Gastrocnemius medialis (tissue), 4 donors: ENCODE results near the gene SDK2. TPM values are rescaled to one million over a fixed set of nuclear protein-coding genes. Genes with fewer than 3 reads are reported as not detected.

Experiments used
- ATAC-seq, 2 donors: fragments of 150-250 bp; one replicate each; pipeline ENCODE4 v1.9.1; 2016
- DNase-seq, 2 donors: peaks; one replicate each; pipeline ENCODE4 v3.0.0-alpha.2; 2019
- H3K27ac ChIP-seq, 4 donors: fragments of 200-600 bp; sonication (generic); 1 replicate in 1 of 4; 2 replicates in 3 of 4; pipeline ENCODE4 v1.5.1; 2016 to 2018; ENCODE audit warnings: mild to moderate bottlenecking in 2 of 4, moderate library complexity in 1 of 4
- H3K27me3 ChIP-seq, 3 donors: fragments of 200-600 bp; sonication (generic) in 2 of 3; 1 replicate in 1 of 3; 2 replicates in 2 of 3; pipeline versions ENCODE4 v1.5.1 to v1.6.0; 2016 to 2019; ENCODE audit warnings: mild to moderate bottlenecking in 1 of 3, moderate library complexity in 1 of 3
- H3K36me3 ChIP-seq, 2 donors: fragments of 200-600 bp; sonication (generic) in 1 of 2; one replicate each; pipeline ENCODE4 v1.5.1; 2017 to 2018
- H3K4me1 ChIP-seq, 2 donors: fragments of 200-600 bp; sonication (generic) in 1 of 2; one replicate each; pipeline ENCODE4 v1.5.1; 2016 to 2017; ENCODE audit warnings: mild to moderate bottlenecking in 2 of 2
- H3K4me3 ChIP-seq, 4 donors: fragments of 200-600 bp; sonication (generic) in 3 of 4; 1 replicate in 1 of 4; 2 replicates in 3 of 4; pipeline ENCODE4 v1.5.1; 2016 to 2019; ENCODE audit warnings: mild to moderate bottlenecking in 2 of 4
- H3K9me3 ChIP-seq, 3 donors: fragments of 200-600 bp; sonication (generic) in 2 of 3; 1 replicate in 1 of 3; 2 replicates in 2 of 3; pipeline ENCODE4 v1.5.1; 2016 to 2019
- POLR2A ChIP-seq, 2 donors: fragments of 450-650 bp; IDR thresholded peaks; one replicate each; pipeline ENCODE4 v1.6.1; 2017; ENCODE audit warnings: antibody characterized with exemption in 2 of 2, mild to moderate bottlenecking in 2 of 2, moderate library complexity in 2 of 2
- in situ Hi-C, 4 donors: fragments of 200-750 bp; cut with MboI; loops; one replicate each; pipeline versions ENCODE4 v1.15.0 to v1.8.0; 2017; ENCODE audit warnings: low sequenced_read_pairs in 4 of 4
- intact Hi-C: fragments of 100-400 bp; cut with DNase I; formaldehyde crosslinking; loops from one replicate; pipeline ENCODE4 v1.15.1; 2023; ENCODE audit warnings: low total_unique reads
- total RNA-seq, 4 donors: library from RNA; depleted of rRNA; stranded (reverse); fragments of >200 nt; gene quantifications; one replicate each; pipeline versions ENCODE4 v1.1.0 to v1.2.3, GENCODE V29; 2016
- TF ChIP-seq, protein P1 (sequence below), 5 experiments: fragments of 450-650 bp in 3 of 5; fragments of 200-600 bp in 2 of 5; sonication (generic) in 2 of 5; IDR thresholded peaks in 4 of 5; conservative IDR thresholded peaks in 1 of 5; 1 replicate in 4 of 5; 2 replicates in 1 of 5; pipeline ENCODE4 v1.5.1; 2016 to 2019; ENCODE audit warnings: antibody characterized with exemption in 5 of 5, mild to moderate bottlenecking in 3 of 5, moderate library complexity in 3 of 5

SDK2 gene
- total RNA-seq, 4 donors from 2014 or later: 0.02 to 0.31 (median 0.13) TPM

DNA sequence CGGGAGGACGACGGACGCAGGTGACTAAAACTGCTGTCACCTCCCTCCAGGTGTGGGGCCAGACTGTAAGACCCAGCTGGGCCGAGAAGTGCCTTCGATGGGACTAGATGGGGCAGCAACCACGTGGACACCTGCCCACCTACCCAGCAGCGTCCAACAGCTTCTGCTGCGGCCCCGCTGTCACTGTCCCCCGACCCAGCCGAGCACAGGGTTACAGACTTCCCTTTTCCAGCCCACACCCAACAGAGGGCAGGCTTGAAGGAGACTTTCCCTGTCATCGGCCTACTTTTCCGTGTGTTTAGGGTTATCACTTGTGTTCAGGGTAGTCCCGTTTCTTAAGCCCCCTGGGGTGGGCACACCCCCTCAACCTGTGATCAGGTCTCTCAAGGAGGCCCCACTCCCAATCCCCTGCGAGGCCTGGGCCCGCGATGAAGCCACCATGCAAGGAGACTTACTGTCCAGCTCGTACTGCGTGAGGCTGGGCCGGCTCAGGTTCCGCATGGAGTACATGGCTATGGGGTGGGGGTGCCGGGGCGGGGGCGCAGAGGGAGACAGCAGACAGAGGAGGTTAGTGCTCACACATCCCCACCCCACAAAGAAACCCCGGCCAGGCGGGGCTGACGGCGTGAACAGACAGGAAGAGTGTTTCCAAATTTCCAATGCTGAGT lies 263.7 kb downstream of the SDK2 start:
- no peaks in the 10 kb centered on the region for H3K36me3 ChIP-seq
- H3K4me3 ChIP-seq: no peak overlapping the region
- no peak overlapping the region for H3K27ac ChIP-seq
- in situ Hi-C loops (no loop called here), intact Hi-C loops (no loop called here)
- DNase-seq: no peak
- H3K4me1 ChIP-seq: no peaks in the 10 kb centered on the region
- no peak for TF ChIP-seq POLR2A (IDR thresholded peaks at IDR 0.05)
- TF ChIP-seq, protein P1, sequence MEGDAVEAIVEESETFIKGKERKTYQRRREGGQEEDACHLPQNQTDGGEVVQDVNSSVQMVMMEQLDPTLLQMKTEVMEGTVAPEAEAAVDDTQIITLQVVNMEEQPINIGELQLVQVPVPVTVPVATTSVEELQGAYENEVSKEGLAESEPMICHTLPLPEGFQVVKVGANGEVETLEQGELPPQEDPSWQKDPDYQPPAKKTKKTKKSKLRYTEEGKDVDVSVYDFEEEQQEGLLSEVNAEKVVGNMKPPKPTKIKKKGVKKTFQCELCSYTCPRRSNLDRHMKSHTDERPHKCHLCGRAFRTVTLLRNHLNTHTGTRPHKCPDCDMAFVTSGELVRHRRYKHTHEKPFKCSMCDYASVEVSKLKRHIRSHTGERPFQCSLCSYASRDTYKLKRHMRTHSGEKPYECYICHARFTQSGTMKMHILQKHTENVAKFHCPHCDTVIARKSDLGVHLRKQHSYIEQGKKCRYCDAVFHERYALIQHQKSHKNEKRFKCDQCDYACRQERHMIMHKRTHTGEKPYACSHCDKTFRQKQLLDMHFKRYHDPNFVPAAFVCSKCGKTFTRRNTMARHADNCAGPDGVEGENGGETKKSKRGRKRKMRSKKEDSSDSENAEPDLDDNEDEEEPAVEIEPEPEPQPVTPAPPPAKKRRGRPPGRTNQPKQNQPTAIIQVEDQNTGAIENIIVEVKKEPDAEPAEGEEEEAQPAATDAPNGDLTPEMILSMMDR (IDR thresholded peaks at IDR 0.05 in 4 of 5, conservative IDR thresholded peaks at IDR 0.05 in 1 of 5): no peak
- ATAC-seq: no peak
- no peaks in the 10 kb centered on the region for H3K9me3 ChIP-seq
- no peaks in the 10 kb centered on the region for H3K27me3 ChIP-seq

- no peaks in the 10 kb centered on the region for H3K27me3 ChIP-seq
- TF ChIP-seq, protein P1 (IDR thresholded peaks at IDR 0.05 in 4 of 5, conservative IDR thresholded peaks at IDR 0.05 in 1 of 5): no peak
- TF ChIP-seq POLR2A (IDR thresholded peaks at IDR 0.05): no peak
- H3K9me3 ChIP-seq: no peaks in the 10 kb centered on the region
- ATAC-seq (no peak), DNase-seq (no peak)
- H3K36me3 ChIP-seq: no peaks in the 10 kb centered on the region
- H3K27ac ChIP-seq: no peak overlapping the region
- intact Hi-C loops: no loop called here
- in situ Hi-C loops: loop anchor here in 1 of 4 donors (10.0 kb wide), 1 partner anchor 195 kb away; no protein-coding TSS in a partner anchor
- no peaks in the 10 kb centered on the region for H3K4me1 ChIP-seq
- H3K4me3 ChIP-seq: no peak overlapping the region
Observed at GRCh38 chr17:73379826-73380225, 264.4 kb downstream of the SDK2 start.

GRCh38 chr17:73378974-73379470 lies 265.2 kb downstream of the SDK2 start:
- in situ Hi-C loops (loop anchor here in 1 of 4 donors (10.0 kb wide), 1 partner anchor 194 kb away; no protein-coding TSS in a partner anchor), intact Hi-C loops (no loop called here)
- H3K27ac ChIP-seq: no peak overlapping the region
- DNase-seq (no peak), ATAC-seq (no peak)
- no peak overlapping the region for H3K4me3 ChIP-seq
- H3K36me3 ChIP-seq: no peaks in the 10 kb centered on the region
- H3K9me3 ChIP-seq: no peaks in the 10 kb centered on the region
- TF ChIP-seq, protein P1 (IDR thresholded peaks at IDR 0.05 in 4 of 5, conservative IDR thresholded peaks at IDR 0.05 in 1 of 5): no peak
- TF ChIP-seq POLR2A (IDR thresholded peaks at IDR 0.05): no peak
- H3K27me3 ChIP-seq: no peaks in the 10 kb centered on the region
- H3K4me1 ChIP-seq: no peaks in the 10 kb centered on the region

GRCh38 chr17:73376636-73377035 lies 267.6 kb downstream of the SDK2 start:
- TF ChIP-seq, protein P1 (IDR thresholded peaks at IDR 0.05 in 4 of 5, conservative IDR thresholded peaks at IDR 0.05 in 1 of 5): no peak
- DNase-seq (no peak), ATAC-seq (no peak)
- Histone ChIP-seq H3K9me3 (no peaks in the 10 kb centered on the region), H3K4me1 (no peaks in the 10 kb centered on the region), H3K27ac (no peak overlapping the region), H3K27me3 (no peaks in the 10 kb centered on the region), H3K36me3 (no peaks in the 10 kb centered on the region), H3K4me3 (no peak overlapping the region)
- intact Hi-C loops (no loop called here), in situ Hi-C loops (loop anchor here in 1 of 4 donors (10.0 kb wide), 1 partner anchor 192 kb away; no protein-coding TSS in a partner anchor)
